MCF 10A (cell line): ENCODE data around the gene LDLRAD4. TPM values are rescaled to one million over a fixed set of nuclear protein-coding genes. Genes with fewer than 3 reads are reported as not detected.
"Not testable (repeated sequence)": the region's sequence is repeated elsewhere in the genome, so short reads cannot be mapped to it uniquely, and the experiment has no call there.

Source experiments
- BruUV-seq: library from RNA; stranded (reverse); fragments of 400-500 nt; replicated peaks from 2 replicates; lab custom pipeline; 2021; lab: Mats Ljungman, UMichigan
- CTCF ChIA-PET: fragments of 300-600 bp; sonication (Branson Sonifier 250); formaldehyde crosslinking; extraction: SDS; loops from one replicate; lab custom pipeline; 2021; ENCODE audit warnings: antibody characterized with exemption, inconsistent platforms; lab: Yijun Ruan, JAX
- POLR2A ChIA-PET: fragments of 300-600, 350-650 bp; sonication (Branson Sonifier 250); formaldehyde crosslinking; extraction: SDS; loops from one replicate; lab custom pipeline; 2020; ENCODE audit warnings: antibody characterized with exemption, inconsistent platforms; lab: Yijun Ruan, JAX
- DNase-seq: peaks from one replicate; pipeline ENCODE4 v3.0.0-alpha.2; 2018; ENCODE audit not compliant: unreplicated experiment
- H3K27ac Mint-ChIP-seq: one replicate; pipeline ENCODE4 v1.8.0; 2022; ENCODE audit warnings: mild to moderate bottlenecking, low read depth, mixed read lengths; ENCODE audit not compliant: unreplicated experiment
- H3K27me3 Mint-ChIP-seq: one replicate; pipeline ENCODE4 v1.8.0; 2022; ENCODE audit warnings: mixed read lengths; ENCODE audit not compliant: insufficient read depth, unreplicated experiment
- H3K36me3 Mint-ChIP-seq: one replicate; pipeline ENCODE4 v1.8.0; 2022; ENCODE audit warnings: mild to moderate bottlenecking, moderate library complexity, mixed read lengths; ENCODE audit not compliant: insufficient read depth, unreplicated experiment
- H3K4me1 Mint-ChIP-seq: one replicate; pipeline ENCODE4 v1.8.0; 2022; ENCODE audit warnings: mixed read lengths; ENCODE audit not compliant: insufficient read depth, unreplicated experiment
- H3K4me3 Mint-ChIP-seq: one replicate; pipeline ENCODE4 v1.8.0; 2022; ENCODE audit warnings: mild to moderate bottlenecking, moderate library complexity, mixed read lengths; ENCODE audit not compliant: unreplicated experiment
- H3K9me3 Mint-ChIP-seq: one replicate; pipeline ENCODE4 v1.8.0; 2022; ENCODE audit warnings: mixed read lengths; ENCODE audit not compliant: unreplicated experiment
- intact Hi-C: fragments of 100-400 bp; cut with micrococcal nuclease; formaldehyde crosslinking; loops from 2 replicates; pipeline ENCODE4 v1.14.1; 2022
- total RNA-seq: library from RNA; stranded (reverse); gene quantifications from 2 replicates; pipeline ENCODE4 v1.2.3, GENCODE V29; 2022
- TF ChIP-seq, protein P1 (sequence below): fragments of 200-600 bp; IDR thresholded peaks from one replicate; pipeline ENCODE4 v1.8.0; 2022; ENCODE audit warnings: antibody characterized with exemption, mild to moderate bottlenecking; ENCODE audit not compliant: unreplicated experiment

Gene LDLRAD4
- total RNA-seq, 1 experiment from 2014 or later = not detected

DNA sequence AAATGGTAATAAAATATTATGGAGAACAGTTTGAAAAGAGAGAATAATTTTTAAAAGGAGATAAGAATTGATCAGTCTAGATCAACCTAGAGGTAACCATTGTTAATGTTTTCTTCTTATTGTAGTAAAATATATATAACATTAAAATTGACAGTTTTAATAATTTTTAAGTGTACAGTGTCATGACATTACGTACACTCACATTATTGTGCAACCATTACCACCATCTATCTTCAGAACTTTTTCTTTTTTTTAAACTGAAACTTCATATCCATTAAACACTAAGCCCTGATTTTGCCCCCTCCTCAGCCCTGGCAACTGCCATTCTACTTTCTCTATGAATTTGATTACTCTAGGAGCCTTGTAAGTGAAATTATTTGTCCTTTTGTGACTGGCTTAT lies 121.1 kb downstream of the LDLRAD4 start:
- intact Hi-C loops = no loop called here
- Mint-ChIP-seq H3K9me3 (peaks cover 27% of the 10 kb centered on the region), H3K27ac (no peak overlapping the region), H3K27me3 (no peaks in the 10 kb centered on the region), H3K4me3 (no peak overlapping the region), H3K4me1 (no peaks in the 10 kb centered on the region), H3K36me3 (no peaks in the 10 kb centered on the region)
- DNase-seq = no peak
- TF ChIP-seq, protein P1, sequence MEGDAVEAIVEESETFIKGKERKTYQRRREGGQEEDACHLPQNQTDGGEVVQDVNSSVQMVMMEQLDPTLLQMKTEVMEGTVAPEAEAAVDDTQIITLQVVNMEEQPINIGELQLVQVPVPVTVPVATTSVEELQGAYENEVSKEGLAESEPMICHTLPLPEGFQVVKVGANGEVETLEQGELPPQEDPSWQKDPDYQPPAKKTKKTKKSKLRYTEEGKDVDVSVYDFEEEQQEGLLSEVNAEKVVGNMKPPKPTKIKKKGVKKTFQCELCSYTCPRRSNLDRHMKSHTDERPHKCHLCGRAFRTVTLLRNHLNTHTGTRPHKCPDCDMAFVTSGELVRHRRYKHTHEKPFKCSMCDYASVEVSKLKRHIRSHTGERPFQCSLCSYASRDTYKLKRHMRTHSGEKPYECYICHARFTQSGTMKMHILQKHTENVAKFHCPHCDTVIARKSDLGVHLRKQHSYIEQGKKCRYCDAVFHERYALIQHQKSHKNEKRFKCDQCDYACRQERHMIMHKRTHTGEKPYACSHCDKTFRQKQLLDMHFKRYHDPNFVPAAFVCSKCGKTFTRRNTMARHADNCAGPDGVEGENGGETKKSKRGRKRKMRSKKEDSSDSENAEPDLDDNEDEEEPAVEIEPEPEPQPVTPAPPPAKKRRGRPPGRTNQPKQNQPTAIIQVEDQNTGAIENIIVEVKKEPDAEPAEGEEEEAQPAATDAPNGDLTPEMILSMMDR = no peak
- no TSS peak for BruUV-seq
- ChIA-PET CTCF (no interaction called here), POLR2A (no interaction called here)

DNA sequence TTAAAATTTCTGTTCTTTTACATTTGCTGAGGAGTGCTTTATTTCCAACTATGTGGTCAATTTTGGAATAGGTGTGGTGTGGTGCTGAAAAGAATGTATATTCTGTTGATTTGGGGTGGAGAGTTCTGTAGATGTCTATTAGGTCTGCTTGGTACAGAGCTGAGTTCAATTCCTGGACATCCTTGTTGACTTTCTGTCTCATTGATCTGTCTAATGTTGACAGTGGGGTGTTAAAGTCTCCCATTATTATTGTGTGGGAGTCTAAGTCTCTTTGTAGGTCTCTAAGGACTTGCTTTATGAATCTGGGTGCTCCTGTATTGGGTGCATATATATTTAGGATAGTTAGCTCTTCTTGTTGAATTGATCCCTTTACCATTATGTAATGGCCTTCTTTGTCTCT lies 127.9 kb downstream of the LDLRAD4 start:
- CTCF ChIA-PET, H3K27ac Mint-ChIP-seq, POLR2A ChIA-PET, DNase-seq, intact Hi-C loops, H3K4me3 Mint-ChIP-seq, H3K4me1 Mint-ChIP-seq, H3K27me3 Mint-ChIP-seq, H3K36me3 Mint-ChIP-seq, BruUV-seq: not testable (repeated sequence)
- peaks cover 26% of the 10 kb centered on the region for H3K9me3 Mint-ChIP-seq

DNA sequence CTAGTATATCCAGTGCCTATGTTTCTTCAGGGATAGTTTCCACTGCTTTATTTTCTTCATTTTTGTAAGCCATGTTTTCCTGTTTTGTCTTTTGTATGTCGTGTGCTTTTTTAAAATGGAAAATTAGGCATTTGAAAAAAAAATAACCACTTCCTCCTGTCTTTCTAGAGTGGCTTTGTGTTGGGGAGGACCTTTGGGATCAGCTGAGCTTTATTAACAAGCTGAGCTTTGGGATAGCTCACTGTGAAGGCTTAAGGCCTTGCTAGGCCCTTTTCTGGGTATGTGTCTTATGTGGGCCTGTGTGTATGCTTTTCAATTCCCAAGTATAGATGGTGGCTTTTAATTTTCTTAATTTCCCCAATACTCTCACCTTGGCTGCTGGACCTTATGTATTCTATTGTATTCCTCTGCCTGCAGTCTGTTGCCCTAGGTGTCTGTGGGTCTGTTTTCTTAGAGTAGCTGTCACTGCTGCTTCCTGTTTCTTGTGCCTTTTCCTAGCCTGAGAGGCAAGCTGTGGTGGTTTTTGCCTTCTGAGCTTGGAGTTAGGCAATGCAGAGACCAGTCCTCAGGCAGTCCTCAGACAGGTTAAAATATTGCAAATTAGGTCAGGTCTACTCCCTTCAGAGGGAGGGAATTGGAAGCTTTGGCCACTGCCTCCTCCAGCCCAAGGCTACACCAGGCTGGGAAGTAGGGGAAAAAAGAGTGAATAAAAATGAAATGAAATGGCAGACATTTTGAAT lies 134.7 kb downstream of the LDLRAD4 start:
- Mint-ChIP-seq H3K4me1 (no peaks in the 10 kb centered on the region), H3K27me3 (no peaks in the 10 kb centered on the region), H3K9me3 (peaks cover 45% of the 10 kb centered on the region), H3K4me3 (no peak overlapping the region), H3K36me3 (no peaks in the 10 kb centered on the region), H3K27ac (no peak overlapping the region)
- intact Hi-C loops = no loop called here
- ChIA-PET CTCF (interaction anchor here (0.6 kb wide), 1 partner anchor 225 kb away, joined by 3 read pairs; no protein-coding TSS in a partner anchor), POLR2A (interaction anchor here (0.6 to 0.9 kb wide), 3 partner anchors 13 to 374 kb away, joined by 3 to 4 read pairs (median 4); no protein-coding TSS in a partner anchor)
- BruUV-seq = no TSS peak
- TF ChIP-seq, protein P1 = no peak
- no peak for DNase-seq

DNA sequence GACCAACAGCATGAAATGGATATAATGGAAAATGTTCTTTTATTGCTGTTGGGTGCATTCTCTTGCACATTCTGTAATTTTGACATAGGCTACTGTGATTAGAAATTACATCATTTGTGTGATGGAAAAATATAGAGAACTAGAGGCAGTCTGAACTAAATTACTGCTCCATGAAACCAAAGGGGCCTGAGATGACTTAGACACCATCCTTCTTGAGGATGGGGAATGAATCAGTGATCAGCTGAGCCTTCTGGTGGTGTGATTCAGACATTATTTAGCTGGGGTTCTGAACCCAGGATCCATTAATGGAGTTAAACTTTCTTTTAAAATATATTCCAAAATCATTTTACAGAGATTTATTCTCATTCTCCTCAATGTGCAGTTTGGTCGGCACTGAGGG lies 135.8 kb downstream of the LDLRAD4 start:
- no peak overlapping the region for H3K27ac Mint-ChIP-seq
- no peak for DNase-seq
- no TSS peak for BruUV-seq

More for the DNA sequence above, 135.8 kb downstream of the LDLRAD4 start:
- TF ChIP-seq, protein P1 = no peak
- Mint-ChIP-seq H3K9me3 (peaks cover 45% of the 10 kb centered on the region), H3K36me3 (no peaks in the 10 kb centered on the region), H3K27me3 (no peaks in the 10 kb centered on the region), H3K4me3 (no peak overlapping the region), H3K4me1 (no peaks in the 10 kb centered on the region)
- CTCF ChIA-PET = interaction anchor here (0.6 kb wide), 1 partner anchor 1568 kb away, joined by 3 read pairs; no protein-coding TSS in a partner anchor
- POLR2A ChIA-PET = no interaction called here
- intact Hi-C loops = no loop called here
